GM12865 (cell line): ENCODE data around the gene GOLGA6L24.
"Not testable (repeated sequence)": the region's sequence is repeated elsewhere in the genome, so short reads cannot be mapped to it uniquely, and the experiment has no call there.

Source experiments
- DNase-seq: peaks from one replicate; pipeline ENCODE4 v3.0.0; 2010; ENCODE audit warnings: low read depth
- H3K4me3 ChIP-seq: 2 replicates; pipeline ENCODE4 v1.5.1; 2011; ENCODE audit warnings: mild to moderate bottlenecking, low read depth, low read length, control low read depth

Gene GOLGA6L24

GRCh38 chr15:28357984-28358383 is at the start of gene GOLGA6L24:
GOLGA6L24 (minus strand) TSS chr15:28358084; CDS start chr15:28358023, 61 bp downstream.
- DNase-seq, H3K4me3 ChIP-seq: not testable (repeated sequence)

GRCh38 chr15:28402774-28403435 is 45.0 kb upstream of the GOLGA6L24 start:
- DNase-seq, H3K4me3 ChIP-seq: not testable (repeated sequence)

GRCh38 chr15:28396022-28396421 is 38.1 kb upstream of the GOLGA6L24 start:
- DNase-seq, H3K4me3 ChIP-seq: not testable (repeated sequence)

- not testable (repeated sequence) for H3K4me3 ChIP-seq, DNase-seq
Measured at GRCh38 chr15:28380053-28380452, 22.2 kb upstream of the GOLGA6L24 start.

GRCh38 chr15:28378364-28378763 is 20.5 kb upstream of the GOLGA6L24 start, which contains the start of gene GOLGA8F:
GOLGA8F (plus strand) TSS chr15:28378664; CDS start chr15:28378762, 98 bp downstream.
- not testable (repeated sequence) for DNase-seq

GRCh38 chr15:28365502-28365901 is 7.6 kb upstream of the GOLGA6L24 start:
- not testable (repeated sequence) for H3K4me3 ChIP-seq, DNase-seq

More at GRCh38 chr15:28378364-28378763, 20.5 kb upstream of the GOLGA6L24 start, which contains the start of gene GOLGA8F:
- not testable (repeated sequence) for H3K4me3 ChIP-seq

- H3K4me3 ChIP-seq = peak within 1 kb of the TSS; percentile 51
- not testable (repeated sequence) for DNase-seq
Measured at GRCh38 chr15:28322129-28322588, 35.7 kb downstream of the GOLGA6L24 start, which contains the start of gene HERC2. HERC2 (minus strand) TSS chr15:28322179; CDS start chr15:28321433, 746 bp downstream.

GRCh38 chr15:28321358-28322078 is 36.4 kb downstream of the GOLGA6L24 start:
- H3K4me3 ChIP-seq = peak overlapping the region; percentile 51
- DNase-seq = not testable (repeated sequence)

GRCh38 chr15:28319725-28320124 is 38.2 kb downstream of the GOLGA6L24 start:
- H3K4me3 ChIP-seq, DNase-seq: not testable (repeated sequence)

GRCh38 chr15:28318828-28319227 is 39.1 kb downstream of the GOLGA6L24 start:
- not testable (repeated sequence) for DNase-seq, H3K4me3 ChIP-seq

GRCh38 chr15:28318122-28318521 is 39.8 kb downstream of the GOLGA6L24 start:
- not testable (repeated sequence) for H3K4me3 ChIP-seq, DNase-seq

- not testable (repeated sequence) for DNase-seq, H3K4me3 ChIP-seq
Measured at GRCh38 chr15:28316958-28317357, 40.9 kb downstream of the GOLGA6L24 start.

GRCh38 chr15:28310454-28310853 is 47.4 kb downstream of the GOLGA6L24 start:
- not testable (repeated sequence) for DNase-seq, H3K4me3 ChIP-seq

GRCh38 chr15:28308718-28309117 is 49.2 kb downstream of the GOLGA6L24 start:
- H3K4me3 ChIP-seq, DNase-seq: not testable (repeated sequence)
